ENCODE results near the gene RBP3. TPM values are rescaled to one million over a fixed set of nuclear protein-coding genes. Genes with fewer than 3 reads are reported as not detected.

The RBP3 gene
- total RNA-seq, 1 donor from 2014 or later = not detected

DNA sequence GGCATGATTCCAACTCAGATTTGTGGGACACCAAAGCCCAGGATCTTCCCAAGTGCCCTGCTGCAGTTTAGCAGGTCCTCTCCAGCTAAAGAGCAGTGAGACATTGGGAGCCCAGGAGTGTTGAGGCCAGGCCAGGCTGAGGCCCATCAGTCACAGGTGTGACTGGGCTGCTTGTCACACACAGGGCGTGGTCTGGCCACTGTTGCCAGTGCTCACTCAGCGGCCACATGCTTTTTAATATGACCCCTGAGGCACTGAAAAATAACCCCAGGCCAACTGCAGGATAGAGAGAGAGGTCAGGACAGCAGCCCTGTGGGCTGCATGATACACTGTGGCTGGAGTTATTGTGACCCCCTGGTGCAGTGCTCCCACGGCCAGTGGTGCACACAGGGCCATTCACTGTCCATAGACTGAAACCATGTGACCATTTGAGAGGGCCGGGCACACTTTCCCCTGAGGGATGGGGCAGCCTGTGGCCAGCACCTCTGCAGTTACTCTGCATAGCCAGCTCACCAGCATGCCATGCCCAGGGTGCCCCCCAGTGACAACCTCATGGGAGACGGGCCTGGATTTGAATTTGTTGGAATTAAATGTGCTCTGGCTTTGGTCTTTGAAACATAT lies 21.7 kb upstream of the RBP3 start:
- no peak for ATAC-seq (ENCODE audit: low read depth)
- CTCF ChIA-PET = no interaction called here
- intact Hi-C loops (cut with micrococcal nuclease) = no loop called here
- no peak for DNase-seq
- no peak overlapping the region for H3K27ac Mint-ChIP-seq
- TF ChIP-seq, protein P1, sequence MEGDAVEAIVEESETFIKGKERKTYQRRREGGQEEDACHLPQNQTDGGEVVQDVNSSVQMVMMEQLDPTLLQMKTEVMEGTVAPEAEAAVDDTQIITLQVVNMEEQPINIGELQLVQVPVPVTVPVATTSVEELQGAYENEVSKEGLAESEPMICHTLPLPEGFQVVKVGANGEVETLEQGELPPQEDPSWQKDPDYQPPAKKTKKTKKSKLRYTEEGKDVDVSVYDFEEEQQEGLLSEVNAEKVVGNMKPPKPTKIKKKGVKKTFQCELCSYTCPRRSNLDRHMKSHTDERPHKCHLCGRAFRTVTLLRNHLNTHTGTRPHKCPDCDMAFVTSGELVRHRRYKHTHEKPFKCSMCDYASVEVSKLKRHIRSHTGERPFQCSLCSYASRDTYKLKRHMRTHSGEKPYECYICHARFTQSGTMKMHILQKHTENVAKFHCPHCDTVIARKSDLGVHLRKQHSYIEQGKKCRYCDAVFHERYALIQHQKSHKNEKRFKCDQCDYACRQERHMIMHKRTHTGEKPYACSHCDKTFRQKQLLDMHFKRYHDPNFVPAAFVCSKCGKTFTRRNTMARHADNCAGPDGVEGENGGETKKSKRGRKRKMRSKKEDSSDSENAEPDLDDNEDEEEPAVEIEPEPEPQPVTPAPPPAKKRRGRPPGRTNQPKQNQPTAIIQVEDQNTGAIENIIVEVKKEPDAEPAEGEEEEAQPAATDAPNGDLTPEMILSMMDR (IDR thresholded peaks at IDR 0.05) = no peak
- H3K27me3 Mint-ChIP-seq = peaks cover 5% of the 10 kb centered on the region
- no peaks in the 10 kb centered on the region for H3K36me3 Mint-ChIP-seq (ENCODE audit: low read depth)
- POLR2A ChIA-PET = no interaction called here
- H3K4me3 Mint-ChIP-seq = no peak overlapping the region
- no peaks in the 10 kb centered on the region for H3K4me1 Mint-ChIP-seq
- peaks cover 4% of the 10 kb centered on the region for H3K9me3 Mint-ChIP-seq

DNA sequence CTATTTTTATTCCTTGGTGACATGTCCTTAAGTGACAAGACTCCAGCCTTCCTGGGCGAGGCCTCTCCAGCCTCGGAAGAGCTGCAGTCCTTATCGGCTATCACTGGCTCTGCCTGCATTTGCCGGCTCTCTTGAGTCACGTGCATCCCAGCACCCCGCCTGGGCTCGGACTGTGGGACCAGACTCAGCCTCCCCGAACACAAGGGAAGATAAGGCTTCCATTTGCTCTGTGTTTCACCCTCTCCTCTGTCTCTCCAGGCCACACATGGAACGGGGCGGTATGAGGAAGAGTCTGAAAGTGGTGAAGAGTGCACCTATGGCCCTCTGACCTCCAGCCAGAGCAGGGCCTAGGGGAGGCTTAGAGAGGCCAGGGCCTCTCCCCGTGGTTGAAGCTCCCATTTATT lies 21.2 kb upstream of the RBP3 start:
- intact Hi-C loops (cut with micrococcal nuclease) = no loop called here
- TF ChIP-seq, protein P1 (IDR thresholded peaks at IDR 0.05) = no peak
- Mint-ChIP-seq H3K36me3 (ENCODE audit: low read depth) (no peaks in the 10 kb centered on the region), H3K4me1 (no peaks in the 10 kb centered on the region), H3K27ac (no peak overlapping the region), H3K9me3 (peaks cover 4% of the 10 kb centered on the region), H3K27me3 (peaks cover 5% of the 10 kb centered on the region), H3K4me3 (no peak overlapping the region)
- ChIA-PET POLR2A (no interaction called here), CTCF (no interaction called here)
- DNase-seq = no peak
- ATAC-seq (ENCODE audit: low read depth) = no peak

DNA sequence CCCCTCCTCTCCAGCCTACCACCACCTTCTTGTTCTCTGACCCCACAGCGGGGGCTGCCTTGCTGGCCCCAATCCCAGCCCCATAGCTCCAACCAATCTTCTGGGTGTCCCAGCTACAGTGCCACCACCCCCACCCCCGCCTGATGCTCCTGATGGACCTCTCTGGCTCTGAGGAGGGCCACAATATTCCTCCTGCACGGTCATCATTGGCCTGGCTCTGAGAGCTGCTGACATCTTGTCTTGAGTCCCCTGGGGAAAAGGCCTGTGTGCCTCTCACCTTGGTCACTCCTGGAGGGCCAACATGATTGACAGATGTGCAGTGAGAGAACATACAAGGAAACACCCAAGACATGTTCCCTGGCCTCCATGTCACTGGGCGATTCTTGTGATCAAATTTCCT lies 18.3 kb upstream of the RBP3 start:
- Mint-ChIP-seq H3K4me3 (no peak overlapping the region), H3K9me3 (peaks cover 4% of the 10 kb centered on the region), H3K36me3 (ENCODE audit: low read depth) (no peaks in the 10 kb centered on the region), H3K27ac (no peak overlapping the region), H3K4me1 (no peaks in the 10 kb centered on the region), H3K27me3 (no peaks in the 10 kb centered on the region)
- CTCF ChIA-PET = no interaction called here
- POLR2A ChIA-PET = no interaction called here
- DNase-seq = no peak
- ATAC-seq (ENCODE audit: low read depth) = no peak
- intact Hi-C loops (cut with micrococcal nuclease) = no loop called here
- TF ChIP-seq, protein P1 (IDR thresholded peaks at IDR 0.05) = no peak

DNA sequence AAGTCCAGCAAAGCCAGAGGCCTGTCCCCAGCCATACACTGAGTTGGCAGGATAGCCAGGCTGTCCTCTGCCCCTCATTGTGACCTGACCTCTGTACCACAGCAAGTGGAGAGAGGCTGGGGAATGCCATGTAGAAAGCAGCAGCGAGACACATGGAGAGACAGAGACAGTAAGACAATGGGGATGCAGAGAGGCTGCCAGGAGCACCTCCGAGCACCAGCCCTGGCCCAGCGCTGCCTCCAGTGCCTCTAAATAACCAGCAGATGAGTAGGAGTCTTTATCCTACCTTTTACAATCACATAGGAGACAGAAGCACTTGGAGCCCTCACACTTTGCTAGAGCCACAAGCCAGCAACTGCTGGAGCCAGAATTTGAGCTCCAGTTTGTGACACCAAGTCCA lies 17.8 kb upstream of the RBP3 start:
- DNase-seq (no peak), ATAC-seq (ENCODE audit: low read depth) (no peak)
- ChIA-PET POLR2A (no interaction called here), CTCF (no interaction called here)
- no peaks in the 10 kb centered on the region for H3K4me1 Mint-ChIP-seq
- no peak overlapping the region for H3K27ac Mint-ChIP-seq
- peaks cover 2% of the 10 kb centered on the region for H3K27me3 Mint-ChIP-seq
- TF ChIP-seq, protein P1 (IDR thresholded peaks at IDR 0.05) = no peak
- no peaks in the 10 kb centered on the region for H3K36me3 Mint-ChIP-seq (ENCODE audit: low read depth)
- H3K4me3 Mint-ChIP-seq = no peak overlapping the region
- peaks cover 4% of the 10 kb centered on the region for H3K9me3 Mint-ChIP-seq
- intact Hi-C loops (cut with micrococcal nuclease) = no loop called here

DNA sequence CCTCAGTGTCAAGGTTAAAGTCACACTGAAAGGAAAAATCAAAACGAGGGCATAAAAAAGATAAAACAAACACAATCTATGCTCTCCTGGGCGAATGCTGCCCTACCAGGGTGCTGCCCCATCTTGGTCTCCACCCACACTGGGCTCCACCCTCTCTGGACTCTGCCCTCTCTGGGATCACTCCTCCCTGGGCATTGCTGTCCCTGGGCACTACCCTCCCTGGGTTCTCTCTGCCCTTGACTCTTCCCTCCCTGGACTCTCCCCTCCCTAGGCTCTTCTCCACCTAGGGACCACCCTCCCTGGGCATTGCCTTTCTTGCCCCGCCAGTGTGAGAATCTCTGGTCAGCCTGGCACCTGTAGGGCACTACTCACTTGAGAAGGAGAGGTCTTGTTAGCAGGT lies 17.4 kb upstream of the RBP3 start:
- intact Hi-C loops (cut with micrococcal nuclease) = no loop called here
- POLR2A ChIA-PET = no interaction called here
- Mint-ChIP-seq H3K4me1 (no peaks in the 10 kb centered on the region), H3K27me3 (peaks cover 2% of the 10 kb centered on the region), H3K9me3 (peaks cover 4% of the 10 kb centered on the region), H3K27ac (no peak overlapping the region), H3K36me3 (ENCODE audit: low read depth) (no peaks in the 10 kb centered on the region), H3K4me3 (no peak overlapping the region)
- CTCF ChIA-PET = no interaction called here
- DNase-seq = no peak
- no peak for ATAC-seq (ENCODE audit: low read depth)
- TF ChIP-seq, protein P1 (IDR thresholded peaks at IDR 0.05) = no peak
